Progenitor cell of endocrine pancreas (in vitro differentiated cells): ENCODE data around the gene MPC1L. TPM values are rescaled to one million over a fixed set of nuclear protein-coding genes. Genes with fewer than 3 reads are reported as not detected.

Source experiments
- DNase-seq: peaks from one replicate; pipeline ENCODE4 v3.0.0; 2021; ENCODE audit warnings: low spot score; ENCODE audit not compliant: unreplicated experiment
- H3K27ac Mint-ChIP-seq: 2 replicates; pipeline ENCODE4 v1.8.0; 2021; ENCODE audit warnings: mild to moderate bottlenecking, moderate library complexity, mixed read lengths
- H3K27me3 Mint-ChIP-seq: 2 replicates; pipeline ENCODE4 v1.8.0; 2021; ENCODE audit warnings: mixed read lengths
- H3K36me3 Mint-ChIP-seq: 2 replicates; pipeline ENCODE4 v1.8.0; 2022; ENCODE audit warnings: mixed read lengths; ENCODE audit not compliant: insufficient read depth
- H3K4me1 Mint-ChIP-seq: 2 replicates; pipeline ENCODE4 v1.8.0; 2021; ENCODE audit warnings: low read depth, mixed read lengths
- H3K4me3 Mint-ChIP-seq: 2 replicates; pipeline ENCODE4 v1.8.0; 2021; ENCODE audit warnings: low read depth, mild to moderate bottlenecking, moderate library complexity, mixed read lengths
- H3K9me3 Mint-ChIP-seq: 2 replicates; pipeline ENCODE4 v1.8.0; 2021; ENCODE audit warnings: low read depth, mixed read lengths
- CTCF ChIP-seq: fragments of 200-600 bp; sonication (generic); IDR thresholded peaks from one replicate; pipeline ENCODE4 v1.5.0; 2021; ENCODE audit warnings: antibody characterized with exemption, mild to moderate bottlenecking; ENCODE audit not compliant: unreplicated experiment
- total RNA-seq: library from RNA; stranded (reverse); gene quantifications from 2 replicates; pipeline ENCODE4 v1.2.1, GENCODE V29; 2021

Gene MPC1L
- total RNA-seq, 1 donor from 2014 or later: not detected

DNA sequence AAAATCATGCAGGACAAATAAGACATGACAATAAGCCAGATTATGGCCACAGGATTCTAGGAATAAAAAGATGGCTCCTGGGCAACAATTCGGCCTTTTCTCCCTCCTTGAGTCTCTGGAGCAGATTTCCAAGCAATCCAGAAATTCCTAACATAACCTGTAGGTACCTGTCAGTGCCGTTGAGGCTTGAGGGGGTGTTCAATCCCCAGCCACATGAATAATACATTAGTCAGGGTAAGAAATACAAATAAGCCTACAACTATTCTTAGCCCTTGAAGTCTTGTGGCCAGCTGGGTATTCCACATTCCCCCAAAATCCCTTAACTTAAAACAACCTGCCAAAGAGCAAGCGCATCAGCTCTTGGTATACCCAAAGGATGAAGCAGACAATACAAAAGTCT, 14.5 kb downstream of the MPC1L start:
- Mint-ChIP-seq H3K4me3 (no peak overlapping the region), H3K9me3 (peaks cover 17% of the 10 kb centered on the region), H3K27me3 (no peaks in the 10 kb centered on the region), H3K4me1 (no peaks in the 10 kb centered on the region), H3K27ac (no peak overlapping the region), H3K36me3 (peaks cover 15% of the 10 kb centered on the region)
- no peak for TF ChIP-seq CTCF
- no peak for DNase-seq

GRCh38 chrX:40644176-40644575, 20.9 kb downstream of the MPC1L start:
- no peak for TF ChIP-seq CTCF
- peaks cover 9% of the 10 kb centered on the region for H3K36me3 Mint-ChIP-seq
- DNase-seq: no peak
- H3K9me3 Mint-ChIP-seq: peaks cover 12% of the 10 kb centered on the region
- H3K27me3 Mint-ChIP-seq: no peaks in the 10 kb centered on the region
- H3K4me1 Mint-ChIP-seq: peaks cover 15% of the 10 kb centered on the region
- no peak overlapping the region for H3K27ac Mint-ChIP-seq
- no peak overlapping the region for H3K4me3 Mint-ChIP-seq

DNA sequence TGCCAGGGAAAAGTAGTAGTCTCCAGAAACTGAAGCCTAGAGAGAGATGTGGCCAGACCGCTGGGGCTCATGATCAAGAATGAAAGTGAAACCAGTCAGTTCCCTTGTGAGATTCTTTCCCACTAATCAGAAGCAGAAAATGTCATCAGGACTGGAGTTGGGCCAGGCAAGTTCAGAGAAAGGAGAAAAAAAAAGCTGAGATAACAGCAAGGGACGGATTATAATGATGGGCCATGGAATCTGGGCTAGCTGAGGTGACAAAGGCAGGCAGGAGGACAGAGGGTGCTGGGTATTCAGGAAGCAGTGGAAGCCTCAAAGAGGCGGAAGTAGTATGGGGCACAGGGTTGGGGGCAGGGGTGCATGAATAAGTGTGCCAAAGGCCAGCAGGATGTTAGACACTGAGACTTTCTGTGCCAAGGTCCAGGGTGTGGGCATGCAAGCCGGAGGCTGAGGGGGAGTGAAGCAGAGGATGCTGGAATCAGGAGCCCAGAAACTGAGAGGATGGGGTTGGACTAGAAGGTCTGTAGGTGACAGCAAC, 21.7 kb downstream of the MPC1L start:
- no peak for DNase-seq
- H3K4me1 Mint-ChIP-seq: peaks cover 15% of the 10 kb centered on the region
- H3K27me3 Mint-ChIP-seq: no peaks in the 10 kb centered on the region
- peak overlapping the region; percentile 59 for H3K4me3 Mint-ChIP-seq
- H3K27ac Mint-ChIP-seq: no peak overlapping the region
- peaks cover 12% of the 10 kb centered on the region for H3K9me3 Mint-ChIP-seq
- no peak for TF ChIP-seq CTCF
- peaks cover 9% of the 10 kb centered on the region for H3K36me3 Mint-ChIP-seq

DNA sequence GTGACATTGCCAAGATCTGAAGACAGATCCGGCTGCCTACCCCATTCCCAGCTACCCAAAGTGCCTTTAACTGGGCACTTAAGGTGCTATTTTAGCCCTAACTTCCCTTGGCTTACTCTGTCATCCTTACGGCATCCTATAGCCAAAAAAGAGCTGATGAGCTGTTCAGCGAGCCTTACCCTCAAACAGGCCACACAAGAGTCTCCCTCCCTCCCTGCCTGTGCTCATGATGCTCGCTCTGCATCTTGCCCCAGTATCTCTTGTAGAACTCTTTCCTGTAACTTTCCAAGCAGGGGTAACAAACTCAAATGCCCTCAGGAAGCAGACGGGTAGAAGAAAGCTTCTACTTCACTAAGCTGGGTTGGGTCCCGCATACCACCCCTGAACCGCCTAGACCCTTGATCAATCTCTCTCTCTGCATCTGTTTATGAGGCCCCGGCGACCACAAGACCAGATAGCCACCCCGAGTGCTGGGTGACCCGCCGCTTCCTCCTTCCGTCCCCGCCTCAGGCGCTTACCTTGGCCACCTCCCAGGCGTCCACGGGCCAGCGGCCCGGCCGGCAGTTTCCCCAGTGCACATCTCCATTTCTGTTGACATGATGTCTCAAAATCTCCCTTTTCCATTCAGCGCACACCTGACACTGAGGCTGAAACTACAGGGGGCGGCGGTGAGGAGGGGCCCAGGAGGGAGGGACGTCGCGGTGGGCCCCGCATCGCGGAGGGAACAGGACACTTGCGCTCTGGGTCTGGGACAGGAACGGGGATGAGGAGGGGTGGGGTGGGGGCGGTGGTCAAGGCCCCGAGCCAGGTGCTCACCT, 23.5 kb downstream of the MPC1L start:
- Mint-ChIP-seq H3K27me3 (no peaks in the 10 kb centered on the region), H3K4me3 (peak overlapping the region; percentile 93), H3K27ac (peak overlapping the region; percentile 94), H3K4me1 (peaks cover 15% of the 10 kb centered on the region), H3K9me3 (peaks cover 12% of the 10 kb centered on the region), H3K36me3 (peaks cover 11% of the 10 kb centered on the region)
- DNase-seq: no peak
- TF ChIP-seq CTCF: no peak

DNA sequence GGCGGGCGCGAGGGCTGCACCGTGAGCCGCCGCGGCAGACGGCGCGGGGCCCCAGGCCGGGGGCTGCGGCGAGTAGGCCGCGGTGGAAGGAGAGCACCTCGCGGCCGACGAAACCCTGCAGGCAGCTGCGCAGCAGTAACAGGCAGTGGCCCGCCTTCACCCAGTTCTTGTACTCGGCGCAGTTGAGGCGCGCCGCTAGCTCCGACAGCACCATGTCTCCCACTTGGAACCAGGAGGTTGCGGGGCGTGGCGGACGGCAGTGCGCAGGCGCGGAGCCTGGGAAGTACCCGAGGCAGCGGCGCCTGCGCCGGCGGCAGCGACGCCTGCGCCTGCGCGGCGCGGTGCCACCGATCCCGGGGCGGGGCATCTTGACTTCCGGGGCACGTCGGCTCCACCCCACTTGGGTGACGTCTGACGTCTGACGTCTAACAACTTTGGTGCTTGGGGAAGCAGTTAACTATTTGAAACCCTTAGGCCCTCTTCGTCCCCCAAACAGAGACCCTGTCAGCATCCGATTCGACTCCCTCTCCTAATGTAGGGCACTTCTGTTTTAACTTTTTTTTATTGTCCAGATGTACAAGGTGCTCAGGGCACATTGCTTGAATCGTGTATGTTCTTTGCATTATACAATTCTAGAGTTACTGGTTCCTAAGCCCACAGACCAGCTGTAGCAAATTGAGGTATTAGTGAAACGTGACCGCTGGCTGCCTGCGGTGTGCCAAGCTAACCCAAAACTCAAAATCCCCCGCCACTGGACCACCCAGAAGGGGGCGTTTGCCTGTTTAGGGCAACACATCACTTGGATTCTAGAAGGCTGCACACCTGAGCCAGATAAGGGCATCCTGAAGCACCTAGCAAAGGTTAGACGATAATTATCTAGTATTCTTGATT, 24.3 kb downstream of the MPC1L start, which contains the start of gene CXorf38:
Gene CXorf38 (minus strand): TSS at position 255 of the 891 bp plus-strand sequence. CDS start 41 bp downstream, at position 214.
- Mint-ChIP-seq H3K4me3 (peak within 1 kb of the TSS; percentile 93), H3K4me1 (peaks cover 15% of the 10 kb centered on the region), H3K9me3 (peaks cover 4% of the 10 kb centered on the region), H3K27me3 (no peaks in the 10 kb centered on the region), H3K36me3 (peaks cover 5% of the 10 kb centered on the region), H3K27ac (peak within 1 kb of the TSS; percentile 94)
- peak; percentile 77 for DNase-seq
- TF ChIP-seq CTCF: no peak
